ENCODE results near the gene CCN5.

Gene CCN5

GRCh38 chr20:44688053-44688625 lies 27.0 kb upstream of the CCN5 start:
- Histone ChIP-seq H3F3A (ENCODE audit: insufficient read depth) (no peaks in the 10 kb centered on the region), H3K9ac (ENCODE audit: low read length) (no peak overlapping the region), H3K27me3 (ENCODE audit: low read length) (no peaks in the 10 kb centered on the region), H3K4me3 (ENCODE audit: insufficient read depth, low read length, poor library complexity, severe bottlenecking) (no peak overlapping the region), H3K27ac (ENCODE audit: low read depth, low read length) (no peak overlapping the region), H2AFZ (ENCODE audit: low read depth, low read length, severe bottlenecking) (no peak overlapping the region), H3K36me3 (ENCODE audit: low read length) (no peaks in the 10 kb centered on the region), H3K79me2 (ENCODE audit: insufficient read depth, low read length) (no peaks in the 10 kb centered on the region), H4K20me1 (ENCODE audit: low read depth, low read length) (no peaks in the 10 kb centered on the region), H3K9me2 (replicated peaks; ENCODE audit: insufficient read depth, low read length) (no peaks in the 10 kb centered on the region), H3K4me2 (ENCODE audit: low read depth, low read length, poor library complexity, severe bottlenecking) (no peak overlapping the region), H3K9me3 (ENCODE audit: insufficient read depth, low read length) (no peaks in the 10 kb centered on the region)
- no peak for TF ChIP-seq EZH2phosphoT487 (conservative IDR thresholded peaks at IDR 0.05; ENCODE audit: low read length)
- TF ChIP-seq, protein P1, sequence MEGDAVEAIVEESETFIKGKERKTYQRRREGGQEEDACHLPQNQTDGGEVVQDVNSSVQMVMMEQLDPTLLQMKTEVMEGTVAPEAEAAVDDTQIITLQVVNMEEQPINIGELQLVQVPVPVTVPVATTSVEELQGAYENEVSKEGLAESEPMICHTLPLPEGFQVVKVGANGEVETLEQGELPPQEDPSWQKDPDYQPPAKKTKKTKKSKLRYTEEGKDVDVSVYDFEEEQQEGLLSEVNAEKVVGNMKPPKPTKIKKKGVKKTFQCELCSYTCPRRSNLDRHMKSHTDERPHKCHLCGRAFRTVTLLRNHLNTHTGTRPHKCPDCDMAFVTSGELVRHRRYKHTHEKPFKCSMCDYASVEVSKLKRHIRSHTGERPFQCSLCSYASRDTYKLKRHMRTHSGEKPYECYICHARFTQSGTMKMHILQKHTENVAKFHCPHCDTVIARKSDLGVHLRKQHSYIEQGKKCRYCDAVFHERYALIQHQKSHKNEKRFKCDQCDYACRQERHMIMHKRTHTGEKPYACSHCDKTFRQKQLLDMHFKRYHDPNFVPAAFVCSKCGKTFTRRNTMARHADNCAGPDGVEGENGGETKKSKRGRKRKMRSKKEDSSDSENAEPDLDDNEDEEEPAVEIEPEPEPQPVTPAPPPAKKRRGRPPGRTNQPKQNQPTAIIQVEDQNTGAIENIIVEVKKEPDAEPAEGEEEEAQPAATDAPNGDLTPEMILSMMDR (IDR thresholded peaks at IDR 0.05; ENCODE audit: insufficient read depth, low read length, poor library complexity, severe bottlenecking), result no peak

- no peaks in the 10 kb centered on the region for H3K9me2 ChIP-seq (replicated peaks; ENCODE audit: insufficient read depth, low read length)
- H3K4me3 ChIP-seq (ENCODE audit: insufficient read depth, low read length, poor library complexity, severe bottlenecking), result no peak overlapping the region
- no peak overlapping the region for H3K9ac ChIP-seq (ENCODE audit: low read length)
- H4K20me1 ChIP-seq (ENCODE audit: low read depth, low read length), result no peaks in the 10 kb centered on the region
- no peak overlapping the region for H3K27ac ChIP-seq (ENCODE audit: low read depth, low read length)
- H3K9me3 ChIP-seq (ENCODE audit: insufficient read depth, low read length), result no peaks in the 10 kb centered on the region
- H2AFZ ChIP-seq (ENCODE audit: low read depth, low read length, severe bottlenecking), result no peak overlapping the region
- no peak overlapping the region for H3K4me2 ChIP-seq (ENCODE audit: low read depth, low read length, poor library complexity, severe bottlenecking)
- no peaks in the 10 kb centered on the region for H3F3A ChIP-seq (ENCODE audit: insufficient read depth)
- no peaks in the 10 kb centered on the region for H3K79me2 ChIP-seq (ENCODE audit: insufficient read depth, low read length)
- no peaks in the 10 kb centered on the region for H3K36me3 ChIP-seq (ENCODE audit: low read length)
- TF ChIP-seq, protein P1 (IDR thresholded peaks at IDR 0.05; ENCODE audit: insufficient read depth, low read length, poor library complexity, severe bottlenecking), result no peak
- TF ChIP-seq EZH2phosphoT487 (conservative IDR thresholded peaks at IDR 0.05; ENCODE audit: low read length), result no peak
- no peaks in the 10 kb centered on the region for H3K27me3 ChIP-seq (ENCODE audit: low read length)
Observed at GRCh38 chr20:44689809-44690208, 25.4 kb upstream of the CCN5 start.

DNA sequence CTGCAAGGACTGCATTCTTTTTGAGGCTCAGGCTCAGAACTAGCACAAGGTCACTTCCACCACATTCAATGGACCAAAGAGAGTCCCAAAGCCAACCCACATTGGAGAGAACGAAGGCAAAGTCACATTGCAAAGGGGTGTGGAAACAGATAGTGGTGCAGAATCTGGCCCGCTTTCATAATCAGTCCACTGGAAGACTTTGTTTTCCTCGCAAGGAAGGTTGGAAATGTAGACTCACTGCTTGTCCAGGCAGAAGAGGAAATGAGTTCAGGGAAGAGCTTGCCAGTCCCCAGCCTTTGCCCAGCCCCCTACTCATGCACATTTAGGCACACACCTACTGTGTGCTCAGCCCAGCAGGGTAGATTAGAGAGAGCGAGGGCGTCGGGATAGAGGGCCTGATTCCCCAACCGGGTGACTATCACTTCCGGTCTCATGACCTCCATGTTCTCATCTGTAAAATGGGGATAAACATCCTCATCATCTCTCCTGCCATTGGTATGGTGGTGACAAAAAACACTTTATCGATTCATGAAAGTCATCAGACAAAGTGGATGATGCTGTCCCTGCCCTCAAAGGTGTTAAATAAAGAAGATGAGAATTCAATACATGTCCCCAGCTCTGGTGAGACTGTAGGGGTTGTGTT lies 24.3 kb upstream of the CCN5 start:
- no peaks in the 10 kb centered on the region for H3K9me2 ChIP-seq (replicated peaks; ENCODE audit: insufficient read depth, low read length)
- H3K9ac ChIP-seq (ENCODE audit: low read length), result no peak overlapping the region
- TF ChIP-seq, protein P1 (IDR thresholded peaks at IDR 0.05; ENCODE audit: insufficient read depth, low read length, poor library complexity, severe bottlenecking), result no peak
- no peak for TF ChIP-seq EZH2phosphoT487 (conservative IDR thresholded peaks at IDR 0.05; ENCODE audit: low read length)
- no peak overlapping the region for H2AFZ ChIP-seq (ENCODE audit: low read depth, low read length, severe bottlenecking)
- H3K27me3 ChIP-seq (ENCODE audit: low read length), result no peaks in the 10 kb centered on the region
- H3K4me2 ChIP-seq (ENCODE audit: low read depth, low read length, poor library complexity, severe bottlenecking), result no peak overlapping the region
- no peaks in the 10 kb centered on the region for H3K9me3 ChIP-seq (ENCODE audit: insufficient read depth, low read length)
- H3K79me2 ChIP-seq (ENCODE audit: insufficient read depth, low read length), result no peaks in the 10 kb centered on the region
- H3K36me3 ChIP-seq (ENCODE audit: low read length), result no peaks in the 10 kb centered on the region
- H3K27ac ChIP-seq (ENCODE audit: low read depth, low read length), result no peak overlapping the region
- no peaks in the 10 kb centered on the region for H3F3A ChIP-seq (ENCODE audit: insufficient read depth)
- H4K20me1 ChIP-seq (ENCODE audit: low read depth, low read length), result no peaks in the 10 kb centered on the region
- no peak overlapping the region for H3K4me3 ChIP-seq (ENCODE audit: insufficient read depth, low read length, poor library complexity, severe bottlenecking)
